ENCODE measurements around the gene RAB40A.

DNA sequence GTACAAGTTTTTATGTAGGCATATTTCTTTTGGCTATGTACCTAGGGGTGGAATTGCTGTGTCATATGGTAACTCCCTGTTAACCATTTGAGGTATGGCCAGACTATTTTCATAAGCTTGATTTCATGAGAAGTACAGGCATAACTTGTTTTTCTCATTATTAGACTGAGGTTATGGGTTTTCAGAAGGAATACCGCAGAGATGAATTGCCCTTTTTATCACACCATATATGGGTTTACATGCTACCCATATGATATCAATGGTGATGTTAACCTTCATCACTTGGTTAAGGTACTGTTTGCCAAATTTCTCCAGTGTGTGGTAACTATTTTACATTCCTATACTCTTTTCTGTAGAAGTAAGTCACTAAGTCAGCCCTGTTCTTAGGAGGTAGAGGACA, 23.5 kb downstream of the RAB40A start:
- TF ChIP-seq, protein P1, sequence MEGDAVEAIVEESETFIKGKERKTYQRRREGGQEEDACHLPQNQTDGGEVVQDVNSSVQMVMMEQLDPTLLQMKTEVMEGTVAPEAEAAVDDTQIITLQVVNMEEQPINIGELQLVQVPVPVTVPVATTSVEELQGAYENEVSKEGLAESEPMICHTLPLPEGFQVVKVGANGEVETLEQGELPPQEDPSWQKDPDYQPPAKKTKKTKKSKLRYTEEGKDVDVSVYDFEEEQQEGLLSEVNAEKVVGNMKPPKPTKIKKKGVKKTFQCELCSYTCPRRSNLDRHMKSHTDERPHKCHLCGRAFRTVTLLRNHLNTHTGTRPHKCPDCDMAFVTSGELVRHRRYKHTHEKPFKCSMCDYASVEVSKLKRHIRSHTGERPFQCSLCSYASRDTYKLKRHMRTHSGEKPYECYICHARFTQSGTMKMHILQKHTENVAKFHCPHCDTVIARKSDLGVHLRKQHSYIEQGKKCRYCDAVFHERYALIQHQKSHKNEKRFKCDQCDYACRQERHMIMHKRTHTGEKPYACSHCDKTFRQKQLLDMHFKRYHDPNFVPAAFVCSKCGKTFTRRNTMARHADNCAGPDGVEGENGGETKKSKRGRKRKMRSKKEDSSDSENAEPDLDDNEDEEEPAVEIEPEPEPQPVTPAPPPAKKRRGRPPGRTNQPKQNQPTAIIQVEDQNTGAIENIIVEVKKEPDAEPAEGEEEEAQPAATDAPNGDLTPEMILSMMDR (IDR thresholded peaks at IDR 0.05 in 2 of 3, conservative IDR thresholded peaks at IDR 0.05 in 1 of 3; ENCODE audit: borderline replicate concordance in 1 of 3, insufficient read depth in 1 of 3, low read depth in 2 of 3, low read length in 2 of 3) = no peak
- TF ChIP-seq FOSL1 (IDR thresholded peaks at IDR 0.05; ENCODE audit: low read depth) (no peak), POLR2A (IDR thresholded peaks at IDR 0.05; ENCODE audit: borderline replicate concordance, extremely low read depth, insufficient read depth, insufficient read length) (no peak), EZH2 (IDR thresholded peaks at IDR 0.05) (no peak), EGR1 (IDR thresholded peaks at IDR 0.05; ENCODE audit: low read depth) (no peak), YY1 (IDR thresholded peaks at IDR 0.05; ENCODE audit: extremely low read depth, insufficient replicate concordance, low read depth, low read length) (no peak), CEBPB (IDR thresholded peaks at IDR 0.05; ENCODE audit: low read depth) (no peak)
